ENCODE results near the gene DLGAP5.

Gene DLGAP5

DNA sequence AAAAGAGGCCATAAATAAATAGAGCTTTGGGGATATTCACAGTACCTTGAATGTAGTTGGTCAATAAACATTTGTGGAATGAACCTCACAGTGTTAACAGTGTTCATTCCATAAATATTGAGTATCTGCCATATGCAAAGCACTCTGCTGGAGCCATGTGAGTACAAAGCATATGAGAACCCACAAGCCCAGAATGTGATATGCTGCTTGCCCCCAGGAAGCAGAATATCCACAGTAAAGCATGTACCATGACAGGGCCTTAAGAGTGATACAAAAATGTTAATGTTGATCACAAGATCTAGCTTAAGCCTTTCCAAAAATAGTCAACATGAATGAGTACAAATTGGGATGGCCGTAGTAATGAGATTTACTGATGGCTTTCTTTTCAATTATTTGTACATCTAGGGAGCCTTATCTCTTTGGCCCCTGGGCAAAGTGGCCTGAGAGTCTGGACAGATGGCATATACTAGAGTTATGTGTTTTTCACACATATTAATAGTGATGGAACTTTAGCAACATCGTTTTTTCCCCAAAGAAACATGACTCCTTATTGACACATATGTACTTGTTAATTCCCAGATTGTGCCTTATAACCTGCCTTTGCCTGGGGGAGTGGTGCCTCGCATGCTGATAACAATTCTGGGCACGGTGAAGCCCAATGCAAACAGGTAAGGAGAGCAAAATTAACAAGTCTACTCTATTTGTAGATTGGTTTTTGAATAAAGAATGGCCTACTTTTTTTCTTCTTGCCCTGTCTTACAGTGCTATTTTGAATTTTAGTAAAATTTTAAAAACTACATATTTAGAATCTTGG, 51.5 kb downstream of the DLGAP5 start:
- no peak overlapping the region for H2AFZ ChIP-seq (ENCODE audit: low read length)
- H3K27me3 ChIP-seq (replicated peaks; ENCODE audit: insufficient read depth, low read length): no peaks in the 10 kb centered on the region
- no peaks in the 10 kb centered on the region for H3K9me3 ChIP-seq (replicated peaks; ENCODE audit: insufficient read depth, low read length)
- H3K36me3 ChIP-seq (replicated peaks; ENCODE audit: insufficient read depth, low read length): no peaks in the 10 kb centered on the region
- no peak overlapping the region for H3K27ac ChIP-seq (ENCODE audit: low read length)
- H3K79me2 ChIP-seq (ENCODE audit: low read length): no peaks in the 10 kb centered on the region
- H3K9me2 ChIP-seq (replicated peaks; ENCODE audit: insufficient read depth, low read length): no peaks in the 10 kb centered on the region
- H3K4me1 ChIP-seq (ENCODE audit: low read length): no peaks in the 10 kb centered on the region
- H3F3A ChIP-seq (ENCODE audit: insufficient read depth, low read length): no peaks in the 10 kb centered on the region
- H3K4me2 ChIP-seq (ENCODE audit: low read depth, low read length): no peak overlapping the region
- H3K9ac ChIP-seq (ENCODE audit: low read length): no peak overlapping the region
- TF ChIP-seq EZH2phosphoT487 (IDR thresholded peaks at IDR 0.05; ENCODE audit: low read length) (no peak), EZH2 (optimal IDR thresholded peaks at IDR 0.05; ENCODE audit: low read depth, low read length) (no peak), CTCF (IDR thresholded peaks at IDR 0.05; ENCODE audit: low read length) (no peak)
- no peak overlapping the region for H3K4me3 ChIP-seq (ENCODE audit: low read length)
- DNase-seq: no peak
- no peaks in the 10 kb centered on the region for H4K20me1 ChIP-seq (ENCODE audit: insufficient read depth, low read length)

DNA sequence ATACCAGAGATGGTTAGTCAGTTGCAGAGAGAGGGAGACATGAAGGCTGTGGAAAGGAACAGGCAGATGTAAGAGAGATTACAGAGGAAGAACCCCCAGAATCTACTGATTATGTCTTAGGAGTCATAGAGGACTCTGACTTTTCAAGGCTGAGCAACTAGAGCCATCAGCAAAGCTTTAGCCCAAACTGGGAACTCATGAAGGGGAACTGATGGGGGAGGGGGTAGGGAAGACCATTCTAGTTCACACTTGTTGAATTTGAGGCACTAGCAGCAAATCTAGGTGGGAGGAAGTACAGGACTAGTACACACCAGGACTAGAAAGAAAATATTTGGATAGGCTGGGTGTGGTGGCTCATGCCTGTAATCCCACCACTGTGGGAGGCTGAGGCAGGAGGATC, 52.2 kb downstream of the DLGAP5 start:
- Histone ChIP-seq H3K9ac (ENCODE audit: low read length) (no peak overlapping the region), H3K79me2 (ENCODE audit: low read length) (no peaks in the 10 kb centered on the region), H3F3A (ENCODE audit: insufficient read depth, low read length) (no peaks in the 10 kb centered on the region), H2AFZ (ENCODE audit: low read length) (no peak overlapping the region), H3K4me3 (ENCODE audit: low read length) (no peak overlapping the region), H3K27me3 (replicated peaks; ENCODE audit: insufficient read depth, low read length) (no peaks in the 10 kb centered on the region), H3K27ac (ENCODE audit: low read length) (no peak overlapping the region), H3K9me2 (replicated peaks; ENCODE audit: insufficient read depth, low read length) (no peaks in the 10 kb centered on the region), H4K20me1 (ENCODE audit: insufficient read depth, low read length) (no peaks in the 10 kb centered on the region), H3K4me1 (ENCODE audit: low read length) (no peaks in the 10 kb centered on the region), H3K4me2 (ENCODE audit: low read depth, low read length) (no peak overlapping the region), H3K36me3 (replicated peaks; ENCODE audit: insufficient read depth, low read length) (no peaks in the 10 kb centered on the region), H3K9me3 (replicated peaks; ENCODE audit: insufficient read depth, low read length) (no peaks in the 10 kb centered on the region)
- no peak for TF ChIP-seq EZH2 (optimal IDR thresholded peaks at IDR 0.05; ENCODE audit: low read depth, low read length)
- TF ChIP-seq EZH2phosphoT487 (IDR thresholded peaks at IDR 0.05; ENCODE audit: low read length): no peak
- no peak for TF ChIP-seq CTCF (IDR thresholded peaks at IDR 0.05; ENCODE audit: low read length)
- DNase-seq: no peak

- H4K20me1 ChIP-seq (ENCODE audit: insufficient read depth, low read length): no peaks in the 10 kb centered on the region
- no peaks in the 10 kb centered on the region for H3K4me1 ChIP-seq (ENCODE audit: low read length)
- H3K27ac ChIP-seq (ENCODE audit: low read length): no peak overlapping the region
- TF ChIP-seq EZH2phosphoT487 (IDR thresholded peaks at IDR 0.05; ENCODE audit: low read length) (no peak), CTCF (IDR thresholded peaks at IDR 0.05; ENCODE audit: low read length) (peak; percentile 14)
- H3F3A ChIP-seq (ENCODE audit: insufficient read depth, low read length): no peaks in the 10 kb centered on the region
- no peaks in the 10 kb centered on the region for H3K79me2 ChIP-seq (ENCODE audit: low read length)
- H3K9me2 ChIP-seq (replicated peaks; ENCODE audit: insufficient read depth, low read length): no peaks in the 10 kb centered on the region
- no peaks in the 10 kb centered on the region for H3K36me3 ChIP-seq (replicated peaks; ENCODE audit: insufficient read depth, low read length)
- no peaks in the 10 kb centered on the region for H3K27me3 ChIP-seq (replicated peaks; ENCODE audit: insufficient read depth, low read length)
- H2AFZ ChIP-seq (ENCODE audit: low read length): no peak overlapping the region
- no peak overlapping the region for H3K9ac ChIP-seq (ENCODE audit: low read length)
- H3K4me3 ChIP-seq (ENCODE audit: low read length): no peak overlapping the region
- no peak overlapping the region for H3K4me2 ChIP-seq (ENCODE audit: low read depth, low read length)
- no peaks in the 10 kb centered on the region for H3K9me3 ChIP-seq (replicated peaks; ENCODE audit: insufficient read depth, low read length)
- no peak for DNase-seq
These were observed 53.3 kb downstream of the DLGAP5 start for GRCh38 chr14:55138091-55138490.
